Keratinocyte (primary cell): ENCODE results near the gene NOVA2. TPM values are rescaled to one million over a fixed set of nuclear protein-coding genes. Genes with fewer than 3 reads are reported as not detected.

Experiments used
- DNase-seq: peaks from one replicate; pipeline ENCODE4 v3.0.0-alpha.2; 2011; ENCODE audit warnings: low read depth, missing footprints, low spot score
- FAIRE-seq: peaks from 2 replicates; lab custom pipeline; 2011; peaks lifted over from hg19 to GRCh38; lab: Jason Lieb, UNC
- H2AFZ ChIP-seq: 2 replicates; pipeline ENCODE4 v1.6.0; 2012; ENCODE audit warnings: low read length, control low read depth, inconsistent platforms; ENCODE audit not compliant: control insufficient read depth
- H3K27ac ChIP-seq: 2 replicates; pipeline ENCODE4 v1.5.1; 2011; ENCODE audit warnings: low read length; ENCODE audit not compliant: control insufficient read depth, insufficient read depth
- H3K27me3 ChIP-seq: 3 replicates; pipeline ENCODE4 v1.6.0; 2011; ENCODE audit warnings: low read length; ENCODE audit not compliant: control insufficient read depth, insufficient read depth; ENCODE audit errors: extremely low read depth
- H3K36me3 ChIP-seq, 2 experiments: 2 replicates in 1 of 2; 3 replicates in 1 of 2; pipeline ENCODE4 v1.5.1; 2011; ENCODE audit warnings: low read length in 2 of 2, mild to moderate bottlenecking in 1 of 2; ENCODE audit not compliant: control insufficient read depth in 2 of 2, insufficient read depth in 2 of 2; ENCODE audit errors: extremely low read depth in 1 of 2
- H3K4me1 ChIP-seq: 3 replicates; pipeline ENCODE4 v1.5.1; 2011; ENCODE audit warnings: low read length; ENCODE audit not compliant: control insufficient read depth, insufficient read depth; ENCODE audit errors: extremely low read depth
- H3K4me2 ChIP-seq: 3 replicates; pipeline ENCODE4 v1.6.0; 2011; ENCODE audit warnings: low read depth, low read length; ENCODE audit not compliant: control insufficient read depth, insufficient read depth; ENCODE audit errors: extremely low read depth
- H3K4me3 ChIP-seq, 3 experiments: fragments of 200-600 bp in 1 of 3; sonication (generic) in 1 of 3; 2 replicates in 2 of 3; 3 replicates in 1 of 3; pipeline ENCODE4 v1.5.1; 2011 to 2016; ENCODE audit warnings: low read length in 3 of 3, mild to moderate bottlenecking in 3 of 3, control low read depth in 2 of 3, inconsistent platforms in 1 of 3, low read depth in 1 of 3, mixed read lengths in 1 of 3, mixed run types in 1 of 3, moderate library complexity in 1 of 3; ENCODE audit not compliant: control insufficient read depth in 2 of 3, insufficient read depth in 2 of 3; ENCODE audit errors: extremely low read depth in 1 of 3
- H3K79me2 ChIP-seq: 2 replicates; pipeline ENCODE4 v1.6.0; 2012; ENCODE audit warnings: low read length; ENCODE audit not compliant: control insufficient read depth, insufficient read depth
- H3K9ac ChIP-seq: 3 replicates; pipeline ENCODE4 v1.6.0; 2011; ENCODE audit warnings: low read length; ENCODE audit not compliant: control insufficient read depth, insufficient read depth; ENCODE audit errors: extremely low read depth
- H3K9me1 ChIP-seq: 3 replicates; pipeline ENCODE4 v1.6.0; 2011; ENCODE audit warnings: low read length; ENCODE audit not compliant: control insufficient read depth, insufficient read depth; ENCODE audit errors: extremely low read depth
- H3K9me3 ChIP-seq: 2 replicates; pipeline ENCODE4 v1.5.1; 2012; ENCODE audit warnings: low read depth, low read length; ENCODE audit not compliant: control insufficient read depth
- H4K20me1 ChIP-seq: 3 replicates; pipeline ENCODE4 v1.6.0; 2011; ENCODE audit warnings: low read length; ENCODE audit not compliant: control insufficient read depth, insufficient read depth; ENCODE audit errors: extremely low read depth
- CTCF ChIP-seq, 3 experiments: IDR thresholded peaks in 1 of 3; conservative IDR thresholded peaks in 1 of 3; optimal IDR thresholded peaks in 1 of 3; 2 replicates in 2 of 3; 3 replicates in 1 of 3; pipeline versions ENCODE3 to v1.5.1; 2011; ENCODE audit warnings: low read length in 3 of 3, mild to moderate bottlenecking in 3 of 3, moderate library complexity in 2 of 3, control low read depth in 1 of 3, inconsistent platforms in 1 of 3; ENCODE audit not compliant: insufficient read depth in 2 of 3; ENCODE audit errors: extremely low read depth in 1 of 3
- EZH2 ChIP-seq: IDR thresholded peaks from one replicate; pipeline ENCODE4 v1.6.1; 2012; ENCODE audit warnings: inconsistent platforms, mild to moderate bottlenecking, low read length, moderate library complexity
- dilution Hi-C: fragments of 300-500 bp; cut with MboI; formaldehyde crosslinking; loops from one replicate; pipeline ENCODE4 v1.7.0; 2020; ENCODE audit warnings: low sequenced_read_pairs; ENCODE audit not compliant: extremely low pct_ligation_motif_present
- polyA plus RNA-seq, 5 experiments: library from polyadenylated mRNA; depleted of rRNA in 3 of 5; stranded (reverse) in 3 of 5; stranded (forward) in 1 of 5; unstranded in 1 of 5; fragments of >200 nt; gene quantifications; 1 replicate in 1 of 5; 2 replicates in 3 of 5; 3 replicates in 1 of 5; pipeline versions ENCODE4 v1.2.1 to v1.2.3, GENCODE V29; 2011 to 2012; ENCODE audit warnings: missing spikeins in 2 of 5, low read depth in 1 of 5, low replicate concordance in 1 of 5

The NOVA2 gene
- polyA plus RNA-seq, 1 donor (not counting 4 experiments of a cell fraction or from before 2014, with no cell fraction given): not detected

DNA sequence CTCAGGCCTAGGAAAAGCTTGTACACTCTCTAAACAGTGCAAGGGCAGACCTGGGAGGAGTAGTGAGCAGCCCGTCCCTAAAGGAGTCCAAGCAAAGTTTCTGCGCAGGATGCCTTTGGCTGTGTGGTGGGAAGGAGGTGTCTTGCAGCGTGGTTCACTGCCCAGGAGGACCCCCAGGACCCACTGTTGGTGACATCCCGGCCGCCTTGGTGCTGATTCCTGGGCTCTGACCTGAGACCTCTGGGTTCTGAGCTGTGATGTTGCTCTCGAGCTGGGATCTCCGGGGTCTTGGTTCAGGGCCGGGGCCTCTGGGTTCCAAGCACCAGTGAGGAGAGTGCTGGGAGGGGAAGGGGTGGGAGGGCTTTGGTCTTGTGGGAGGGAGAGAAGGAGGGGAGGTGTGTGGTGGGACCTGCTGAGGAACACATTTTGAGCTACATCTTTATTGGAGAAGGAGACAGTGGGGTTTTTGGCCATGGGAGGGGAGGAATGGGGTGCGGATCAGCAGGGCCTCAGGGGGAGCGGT lies 45.1 kb upstream of the NOVA2 start:
- no peak overlapping the region for H2AFZ ChIP-seq
- no peak for FAIRE-seq
- no peak for TF ChIP-seq EZH2
- no peak for TF ChIP-seq CTCF (optimal IDR thresholded peaks at IDR 0.05 in 1 of 3, IDR thresholded peaks at IDR 0.05 in 1 of 3, conservative IDR thresholded peaks at IDR 0.05 in 1 of 3; ENCODE audit: extremely low read depth in 1 of 3, insufficient read depth in 2 of 3, low read length in 3 of 3)
- H3K4me3 ChIP-seq: no peak overlapping the region
- H3K4me2 ChIP-seq: no peak overlapping the region
- H3K4me1 ChIP-seq: peaks cover 39% of the 10 kb centered on the region
- no peaks in the 10 kb centered on the region for H3K9me3 ChIP-seq
- H4K20me1 ChIP-seq: peaks cover 2% of the 10 kb centered on the region
- H3K27me3 ChIP-seq: peaks cover 16% of the 10 kb centered on the region
- no peak overlapping the region for H3K27ac ChIP-seq
- peaks cover 0 to 4% of the 10 kb centered on the region in 2 experiments for H3K36me3 ChIP-seq
- no peak for DNase-seq
- H3K9me1 ChIP-seq: no peaks in the 10 kb centered on the region
- H3K9ac ChIP-seq: no peak overlapping the region
- H3K79me2 ChIP-seq: no peaks in the 10 kb centered on the region
- dilution Hi-C loops: no loop called here

GRCh38 chr19:46017874-46018675 lies 44.4 kb upstream of the NOVA2 start:
- no peaks in the 10 kb centered on the region for H3K79me2 ChIP-seq
- no peak for DNase-seq
- H3K9me3 ChIP-seq: no peaks in the 10 kb centered on the region
- peaks cover 0 to 4% of the 10 kb centered on the region in 2 experiments for H3K36me3 ChIP-seq
- no peak overlapping the region for H3K9ac ChIP-seq
- H3K27me3 ChIP-seq: peaks cover 15% of the 10 kb centered on the region
- no peaks in the 10 kb centered on the region for H3K9me1 ChIP-seq
- TF ChIP-seq EZH2: no peak
- peaks cover 39% of the 10 kb centered on the region for H3K4me1 ChIP-seq
- no peak overlapping the region for H3K27ac ChIP-seq
- no peak overlapping the region for H3K4me3 ChIP-seq
- dilution Hi-C loops: no loop called here
- FAIRE-seq: no peak
- H4K20me1 ChIP-seq: peaks cover 2% of the 10 kb centered on the region
- H3K4me2 ChIP-seq: no peak overlapping the region
- H2AFZ ChIP-seq: no peak overlapping the region
